Activated T-helper 17 cell treated with anti-CD3 and anti-CD28 coated beads, Interleukin-2, amount 50 U/mL, for 72 hours (primary cell): Measurements from ENCODE around the gene OR52B2. TPM values are rescaled to one million over a fixed set of nuclear protein-coding genes. Genes with fewer than 3 reads are reported as not detected.
A peak's percentile ranks its signal among the peaks of the same experiment; 100 is the strongest.

Source experiments
- ATAC-seq: fragments of 150-1000 bp; cut with Tn5 transposase; replicated peaks from 2 replicates; pipeline ENCODE4 v1.10.0; 2021; ENCODE audit warnings: mild to moderate bottlenecking, moderate library complexity
- H3K27ac Mint-ChIP-seq: one replicate; pipeline ENCODE4 v1.8.0; 2022; ENCODE audit warnings: mixed read lengths
- H3K27me3 Mint-ChIP-seq: one replicate; pipeline ENCODE4 v1.8.0; 2022; ENCODE audit warnings: mixed read lengths
- H3K36me3 Mint-ChIP-seq: one replicate; pipeline ENCODE4 v1.8.0; 2022; ENCODE audit warnings: low read depth, mild to moderate bottlenecking, mixed read lengths
- H3K4me1 Mint-ChIP-seq: one replicate; pipeline ENCODE4 v1.8.0; 2022; ENCODE audit warnings: mixed read lengths
- H3K4me3 Mint-ChIP-seq: one replicate; pipeline ENCODE4 v1.8.0; 2022; ENCODE audit warnings: mild to moderate bottlenecking, mixed read lengths
- H3K9me3 Mint-ChIP-seq: one replicate; pipeline ENCODE4 v1.8.0; 2022; ENCODE audit warnings: mixed read lengths
- total RNA-seq, 2 donors: library from RNA; stranded (reverse); gene quantifications; one replicate each; pipeline ENCODE4 v1.2.3, GENCODE V29; 2022

Gene OR52B2
- total RNA-seq: not detected

- Mint-ChIP-seq H3K9me3 (no peaks in the 10 kb centered on the region), H3K4me3 (no peak within 1 kb of the TSS), H3K36me3 (no peaks in the 10 kb centered on the region), H3K4me1 (no peaks in the 10 kb centered on the region), H3K27ac (no peak within 1 kb of the TSS), H3K27me3 (peaks cover 11% of the 10 kb centered on the region)
- no peak for ATAC-seq
These were observed at the start of gene OR52B2 for GRCh38 chr11:6170226-6170625. TSS of gene OR52B2 (minus strand) at chr11:6170326. CDS start at chr11:6170326, 0 bp downstream.

- H3K27me3 Mint-ChIP-seq: no peaks in the 10 kb centered on the region
- ATAC-seq: no peak
- peaks cover 90% of the 10 kb centered on the region for H3K36me3 Mint-ChIP-seq
- no peaks in the 10 kb centered on the region for H3K9me3 Mint-ChIP-seq
- H3K4me1 Mint-ChIP-seq: peaks cover 8% of the 10 kb centered on the region
- H3K4me3 Mint-ChIP-seq: no peak overlapping the region
- H3K27ac Mint-ChIP-seq: no peak overlapping the region
These were observed 49.2 kb upstream of the OR52B2 start for GRCh38 chr11:6219359-6219758.

- Mint-ChIP-seq H3K4me3 (no peak overlapping the region), H3K4me1 (peaks cover 8% of the 10 kb centered on the region), H3K27ac (no peak overlapping the region), H3K36me3 (peaks cover 75% of the 10 kb centered on the region), H3K9me3 (no peaks in the 10 kb centered on the region), H3K27me3 (no peaks in the 10 kb centered on the region)
- no peak for ATAC-seq
These were observed 47.6 kb upstream of the OR52B2 start for GRCh38 chr11:6217722-6218121.

GRCh38 chr11:6216501-6216900, 46.4 kb upstream of the OR52B2 start:
- ATAC-seq: no peak
- Mint-ChIP-seq H3K27ac (no peak overlapping the region), H3K4me1 (peaks cover 5% of the 10 kb centered on the region), H3K27me3 (no peaks in the 10 kb centered on the region), H3K4me3 (no peak overlapping the region), H3K36me3 (peaks cover 63% of the 10 kb centered on the region), H3K9me3 (no peaks in the 10 kb centered on the region)

- H3K27ac Mint-ChIP-seq: no peak overlapping the region
- no peaks in the 10 kb centered on the region for H3K9me3 Mint-ChIP-seq
- H3K4me3 Mint-ChIP-seq: no peak overlapping the region
- no peak for ATAC-seq
- no peaks in the 10 kb centered on the region for H3K27me3 Mint-ChIP-seq
- no peaks in the 10 kb centered on the region for H3K4me1 Mint-ChIP-seq
- H3K36me3 Mint-ChIP-seq: peaks cover 52% of the 10 kb centered on the region
These were observed 44.4 kb upstream of the OR52B2 start for GRCh38 chr11:6214530-6214929.

GRCh38 chr11:6210274-6210955, 40.3 kb upstream of the OR52B2 start:
- Mint-ChIP-seq H3K4me1 (no peaks in the 10 kb centered on the region), H3K27me3 (no peaks in the 10 kb centered on the region), H3K9me3 (no peaks in the 10 kb centered on the region), H3K36me3 (peaks cover 33% of the 10 kb centered on the region), H3K4me3 (no peak overlapping the region), H3K27ac (no peak overlapping the region)
- no peak for ATAC-seq

- no peak for ATAC-seq
- no peak overlapping the region for H3K27ac Mint-ChIP-seq
- no peaks in the 10 kb centered on the region for H3K27me3 Mint-ChIP-seq
- no peak overlapping the region for H3K4me3 Mint-ChIP-seq
- peaks cover 28% of the 10 kb centered on the region for H3K36me3 Mint-ChIP-seq
- no peaks in the 10 kb centered on the region for H3K9me3 Mint-ChIP-seq
- H3K4me1 Mint-ChIP-seq: peaks cover 3% of the 10 kb centered on the region
These were observed 39.7 kb upstream of the OR52B2 start for GRCh38 chr11:6209801-6210200.

- no peak for ATAC-seq
- Mint-ChIP-seq H3K36me3 (peaks cover 28% of the 10 kb centered on the region), H3K27me3 (no peaks in the 10 kb centered on the region), H3K27ac (no peak overlapping the region), H3K4me3 (no peak overlapping the region), H3K9me3 (no peaks in the 10 kb centered on the region), H3K4me1 (peaks cover 27% of the 10 kb centered on the region)
These were observed 36.5 kb upstream of the OR52B2 start for GRCh38 chr11:6206456-6207180.

GRCh38 chr11:6205366-6205765, 35.2 kb upstream of the OR52B2 start, which contains the start of gene C11orf42:
TSS of gene C11orf42 (plus strand) at chr11:6205557. CDS start at chr11:6205616, 59 bp downstream.
- Mint-ChIP-seq H3K4me3 (no peak within 1 kb of the TSS), H3K27me3 (no peaks in the 10 kb centered on the region), H3K27ac (peak within 1 kb of the TSS; percentile 24), H3K4me1 (peaks cover 32% of the 10 kb centered on the region), H3K36me3 (peaks cover 24% of the 10 kb centered on the region), H3K9me3 (no peaks in the 10 kb centered on the region)
- ATAC-seq: no peak

- ATAC-seq: no peak
- Mint-ChIP-seq H3K4me1 (peaks cover 32% of the 10 kb centered on the region), H3K27me3 (no peaks in the 10 kb centered on the region), H3K9me3 (no peaks in the 10 kb centered on the region), H3K4me3 (no peak overlapping the region), H3K27ac (no peak overlapping the region), H3K36me3 (peaks cover 20% of the 10 kb centered on the region)
These were observed 34.6 kb upstream of the OR52B2 start for GRCh38 chr11:6204706-6205105.

GRCh38 chr11:6203327-6203726, 33.2 kb upstream of the OR52B2 start:
- ATAC-seq: peak; percentile 78
- Mint-ChIP-seq H3K9me3 (no peaks in the 10 kb centered on the region), H3K4me3 (peak overlapping the region; percentile 16), H3K36me3 (peaks cover 9% of the 10 kb centered on the region), H3K27me3 (no peaks in the 10 kb centered on the region), H3K4me1 (peaks cover 32% of the 10 kb centered on the region), H3K27ac (peak overlapping the region; percentile 24)

- Mint-ChIP-seq H3K4me1 (peaks cover 32% of the 10 kb centered on the region), H3K27ac (no peak overlapping the region), H3K27me3 (no peaks in the 10 kb centered on the region)
These were observed 31.9 kb upstream of the OR52B2 start for GRCh38 chr11:6202041-6202440.

GRCh38 chr11:6201481-6201880, 31.4 kb upstream of the OR52B2 start:
- H3K27ac Mint-ChIP-seq: no peak overlapping the region
- H3K9me3 Mint-ChIP-seq: no peaks in the 10 kb centered on the region
- ATAC-seq: peak; percentile 59
- H3K27me3 Mint-ChIP-seq: no peaks in the 10 kb centered on the region
- H3K4me1 Mint-ChIP-seq: peaks cover 34% of the 10 kb centered on the region
- peaks cover 3% of the 10 kb centered on the region for H3K36me3 Mint-ChIP-seq
- H3K4me3 Mint-ChIP-seq: no peak overlapping the region

More at GRCh38 chr11:6202041-6202440, 31.9 kb upstream of the OR52B2 start:
- Mint-ChIP-seq H3K36me3 (peaks cover 9% of the 10 kb centered on the region), H3K4me3 (no peak overlapping the region), H3K9me3 (no peaks in the 10 kb centered on the region)
- ATAC-seq: no peak

GRCh38 chr11:6200975-6201374, 30.8 kb upstream of the OR52B2 start:
- no peak overlapping the region for H3K4me3 Mint-ChIP-seq
- H3K27ac Mint-ChIP-seq: no peak overlapping the region
- no peak for ATAC-seq

GRCh38 chr11:6199174-6199810, 29.2 kb upstream of the OR52B2 start, which contains the start of gene OR52W1:
TSS of gene OR52W1 (plus strand) at chr11:6199224. CDS start at chr11:6199224, 0 bp downstream.
- Mint-ChIP-seq H3K27me3 (no peaks in the 10 kb centered on the region), H3K4me1 (peaks cover 33% of the 10 kb centered on the region), H3K36me3 (no peaks in the 10 kb centered on the region), H3K9me3 (no peaks in the 10 kb centered on the region), H3K27ac (no peak within 1 kb of the TSS), H3K4me3 (no peak within 1 kb of the TSS)
- no peak for ATAC-seq

More at GRCh38 chr11:6200975-6201374, 30.8 kb upstream of the OR52B2 start:
- Mint-ChIP-seq H3K4me1 (peaks cover 39% of the 10 kb centered on the region), H3K9me3 (no peaks in the 10 kb centered on the region), H3K27me3 (no peaks in the 10 kb centered on the region), H3K36me3 (no peaks in the 10 kb centered on the region)
